Measurements from ENCODE around the gene TMEM163. TPM values are rescaled to one million over a fixed set of nuclear protein-coding genes. Genes with fewer than 3 reads are reported as not detected.

Gene TMEM163
- total RNA-seq, 1 experiment from 2014 or later: 0.94 TPM

GRCh38 chr2:134416018-134416417 is 302.8 kb downstream of the TMEM163 start (continued):
- no peak for TF ChIP-seq ATF6 (CRISPR knock-in tag; IDR thresholded peaks at IDR 0.05)
- no peak for TF ChIP-seq TCF7 (CRISPR knock-in tag; IDR thresholded peaks at IDR 0.05; ENCODE audit: low read depth)
- TF ChIP-seq GTF2I (CRISPR knock-in tag; conservative IDR thresholded peaks at IDR 0.05): no peak
- no peak for TF ChIP-seq CREM (CRISPR knock-in tag; IDR thresholded peaks at IDR 0.05)
- no peak for TF ChIP-seq ZNF425 (CRISPR knock-in tag; conservative IDR thresholded peaks at IDR 0.05)
- no peak for TF ChIP-seq ZMAT4 (CRISPR knock-in tag; IDR thresholded peaks at IDR 0.05)

- peaks cover 11% of the 10 kb centered on the region; the same call in 1 of the 2 replicates for H3K4me1 Mint-ChIP-seq
- DNase-seq (ENCODE audit: low spot score): no peak
These were observed 304.9 kb downstream of the TMEM163 start for GRCh38 chr2:134413912-134414311.

GRCh38 chr2:134413430-134413829 is 305.4 kb downstream of the TMEM163 start:
- H3K36me3 Mint-ChIP-seq: no peaks in the 10 kb centered on the region
- TF ChIP-seq ZNF671 (CRISPR knock-in tag; IDR thresholded peaks at IDR 0.05) (no peak), ATF3 (CRISPR knock-in tag; conservative IDR thresholded peaks at IDR 0.05) (no peak), CREM (CRISPR knock-in tag; IDR thresholded peaks at IDR 0.05) (no peak), PREB (CRISPR knock-in tag; IDR thresholded peaks at IDR 0.05; ENCODE audit: borderline replicate concordance) (no peak), ZNF396 (CRISPR knock-in tag; IDR thresholded peaks at IDR 0.05; ENCODE audit: borderline replicate concordance) (no peak)
- no peak overlapping the region for H3K27ac Mint-ChIP-seq
- peaks cover 11% of the 10 kb centered on the region; the same call in 1 of the 2 replicates for H3K4me1 Mint-ChIP-seq
- DNase-seq (ENCODE audit: low spot score) (no peak), ATAC-seq (no peak)
- H3K4me3 Mint-ChIP-seq: no peak overlapping the region
- ChIA-PET CTCF (interaction anchor here (0.6 to 3.3 kb wide), 3 partner anchors 16 to 295 kb away, joined by 3 to 43 read pairs (median 34); no protein-coding TSS in a partner anchor), POLR2A (no interaction called here)
- H3K27me3 Mint-ChIP-seq (ENCODE audit: low read depth): no peaks in the 10 kb centered on the region
- no peaks in the 10 kb centered on the region for H3K9me3 Mint-ChIP-seq

More at GRCh38 chr2:134413912-134414311, 304.9 kb downstream of the TMEM163 start:
- ChIA-PET CTCF (no interaction called here), POLR2A (no interaction called here)
- Mint-ChIP-seq H3K27ac (no peak overlapping the region), H3K4me3 (no peak overlapping the region), H3K9me3 (no peaks in the 10 kb centered on the region), H3K36me3 (no peaks in the 10 kb centered on the region), H3K27me3 (ENCODE audit: low read depth) (no peaks in the 10 kb centered on the region)
- ATAC-seq: no peak
- TF ChIP-seq ZNF512 (CRISPR knock-in tag; IDR thresholded peaks at IDR 0.05; ENCODE audit: borderline replicate concordance): no peak

GRCh38 chr2:134412639-134412999 is 306.2 kb downstream of the TMEM163 start:
- Mint-ChIP-seq H3K27me3 (ENCODE audit: low read depth) (no peaks in the 10 kb centered on the region), H3K27ac (no peak overlapping the region), H3K9me3 (no peaks in the 10 kb centered on the region), H3K36me3 (no peaks in the 10 kb centered on the region), H3K4me3 (no peak overlapping the region), H3K4me1 (peaks cover 13% of the 10 kb centered on the region)
- no peak for DNase-seq (ENCODE audit: low spot score)
- POLR2A ChIA-PET: interaction anchor here (1.2 kb wide), 1 partner anchor 292 kb away, joined by 4 read pairs; no protein-coding TSS in a partner anchor
- CTCF ChIA-PET: interaction anchor here (0.6 to 3.3 kb wide), 39 partner anchors 8 to 529 kb away, joined by 3 to 43 read pairs (median 4); no protein-coding TSS in a partner anchor
- ATAC-seq: no peak
- TF ChIP-seq GRHL2 (CRISPR knock-in tag; IDR thresholded peaks at IDR 0.05; ENCODE audit: insufficient replicate concordance, severe bottlenecking) (no peak), ARID4B (CRISPR knock-in tag; IDR thresholded peaks at IDR 0.05; ENCODE audit: borderline replicate concordance) (no peak), ATF2 (CRISPR knock-in tag; IDR thresholded peaks at IDR 0.05; ENCODE audit: borderline replicate concordance, low read depth) (no peak), EMX1 (CRISPR knock-in tag; IDR thresholded peaks at IDR 0.05) (no peak)

Measured in WTC11 (cell line).